OCI-LY7 (cell line): Measurements from ENCODE around the gene S100A7. TPM values are rescaled to one million over a fixed set of nuclear protein-coding genes. Genes with fewer than 3 reads are reported as not detected.

Source experiments
- BruUV-seq: library from RNA; stranded (reverse); fragments of 400-500 nt; replicated peaks from 2 replicates; lab custom pipeline; 2021; lab: Mats Ljungman, UMichigan
- CTCF ChIA-PET: fragments of 300-600 bp; sonication (Branson Sonifier 250); formaldehyde crosslinking; loops from one replicate; lab custom pipeline; 2022; ENCODE audit warnings: antibody characterized with exemption; ENCODE audit not compliant: unreplicated experiment; lab: Charles Lee
- POLR2A ChIA-PET: fragments of 300-600 bp; sonication (Branson Sonifier 250); formaldehyde crosslinking; loops from one replicate; lab custom pipeline; 2022; ENCODE audit warnings: antibody characterized with exemption; lab: Charles Lee
- DNase-seq: peaks from one replicate; pipeline ENCODE4 v3.0.0-alpha.2; 2015; ENCODE audit warnings: low spot score
- H2AFZ ChIP-seq: fragments of 200-600 bp; sonication (generic), shearing (Covaris generic); 2 replicates; pipeline ENCODE4 v1.6.1; 2014; ENCODE audit warnings: mild to moderate bottlenecking, antibody characterized with exemption, low read length, moderate library complexity
- H3K27ac ChIP-seq: fragments of 200-600 bp; sonication (generic); 2 replicates; pipeline ENCODE4 v1.5.1; 2014; ENCODE audit warnings: mixed run types, low read depth, mild to moderate bottlenecking, moderate library complexity, low read length, inconsistent platforms; ENCODE audit not compliant: poor library complexity, severe bottlenecking
- H3K36me3 ChIP-seq: fragments of 200-600 bp; sonication (generic); 2 replicates; pipeline ENCODE4 v1.6.1; 2014; ENCODE audit warnings: mild to moderate bottlenecking, antibody characterized with exemption, low read length, moderate library complexity, mixed read lengths; ENCODE audit not compliant: insufficient read depth
- H3K4me1 ChIP-seq: fragments of 200-600 bp; sonication (generic); 2 replicates; pipeline ENCODE4 v1.5.1; 2014; ENCODE audit warnings: mild to moderate bottlenecking, low read length; ENCODE audit not compliant: insufficient read depth, poor library complexity, severe bottlenecking
- H3K4me2 ChIP-seq: fragments of 200-600 bp; sonication (generic); 2 replicates; pipeline ENCODE4 v1.6.1; 2014; ENCODE audit warnings: mild to moderate bottlenecking, low read length
- H3K4me3 ChIP-seq: fragments of 200-600 bp; sonication (generic); 2 replicates; pipeline ENCODE4 v1.5.1; 2014; ENCODE audit warnings: mild to moderate bottlenecking, low read depth, low read length; ENCODE audit not compliant: poor library complexity, severe bottlenecking
- H3K79me2 ChIP-seq: fragments of 200-600 bp; sonication (generic); 2 replicates; pipeline ENCODE4 v1.6.1; 2016; ENCODE audit warnings: low read depth, mild to moderate bottlenecking, low read length, moderate library complexity, mixed read lengths; ENCODE audit not compliant: insufficient read depth
- H3K9me2 ChIP-seq: fragments of 200-600 bp; sonication (generic); 2 replicates; pipeline ENCODE4 v1.6.1; 2016; ENCODE audit warnings: mild to moderate bottlenecking, low read length, mixed read lengths; ENCODE audit not compliant: insufficient read depth
- H3K9me3 ChIP-seq: fragments of 200-600 bp; sonication (generic); 2 replicates; pipeline ENCODE4 v1.6.1; 2014; ENCODE audit warnings: mild to moderate bottlenecking, mixed run types, low read length, mixed read lengths
- H4K20me1 ChIP-seq: fragments of 200-600 bp; sonication (generic); 2 replicates; pipeline ENCODE4 v1.6.1; 2014; ENCODE audit warnings: mild to moderate bottlenecking, antibody characterized with exemption, low read length, moderate library complexity, mixed read lengths; ENCODE audit not compliant: insufficient read depth
- EZH2phosphoT487 ChIP-seq: fragments of 200-600 bp; sonication (generic); IDR thresholded peaks from 2 replicates; pipeline ENCODE4 v1.6.1; 2018; ENCODE audit warnings: low read depth, borderline replicate concordance, mild to moderate bottlenecking, mixed run types, antibody characterized with exemption, low read length, moderate library complexity, mixed read lengths
- intact Hi-C: fragments of 100-400 bp; cut with micrococcal nuclease; formaldehyde crosslinking; loops from one replicate; pipeline ENCODE4 v1.10.0; 2022; ENCODE audit not compliant: unreplicated experiment
- total RNA-seq, 2 experiments: library from RNA; depleted of rRNA in 1 of 2; stranded (reverse); fragments of >200 nt in 1 of 2; shearing (Covaris generic) in 1 of 2; gene quantifications; 2 replicates each; pipeline ENCODE4 v1.2.3, GENCODE V29; 2014 to 2022
- TF ChIP-seq, protein P1 (sequence below): fragments of 200-600 bp; sonication (generic); conservative IDR thresholded peaks from 2 replicates; pipeline ENCODE4 v1.5.1; 2014; ENCODE audit warnings: mild to moderate bottlenecking, antibody characterized with exemption, low read length, moderate library complexity, mixed read lengths

Gene S100A7
- total RNA-seq, 2 experiments from 2014 or later, result not detected

DNA sequence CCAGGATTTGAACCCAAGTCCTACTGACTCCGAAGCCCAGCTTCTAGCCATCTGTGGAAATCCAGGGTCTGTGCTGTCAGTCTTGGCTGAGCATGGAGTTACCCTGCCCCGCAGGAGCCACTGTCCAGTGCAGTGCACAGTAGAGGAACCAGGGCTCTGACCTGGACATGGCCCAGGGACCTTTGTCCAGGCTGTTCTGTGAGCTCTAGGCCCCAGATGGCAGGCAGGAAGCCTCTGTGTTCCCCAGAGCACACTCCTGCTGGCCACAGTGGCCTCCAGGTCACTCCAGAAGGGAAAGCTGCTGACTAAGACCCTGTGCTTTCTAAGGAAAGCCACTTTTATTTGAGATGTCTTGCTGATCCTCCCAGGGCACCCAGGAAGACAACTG is 30.3 kb downstream of the S100A7 start:
- ChIA-PET POLR2A (no interaction called here), CTCF (no interaction called here)
- no peak overlapping the region for H3K27ac ChIP-seq
- H3K9me3 ChIP-seq, result no peaks in the 10 kb centered on the region
- no peak overlapping the region for H3K4me2 ChIP-seq
- H3K4me1 ChIP-seq, result no peaks in the 10 kb centered on the region
- intact Hi-C loops, result no loop called here
- no peaks in the 10 kb centered on the region for H3K79me2 ChIP-seq
- no peaks in the 10 kb centered on the region for H3K36me3 ChIP-seq
- no peak overlapping the region for H2AFZ ChIP-seq
- H4K20me1 ChIP-seq, result no peaks in the 10 kb centered on the region
- BruUV-seq, result no TSS peak
- no peak for TF ChIP-seq EZH2phosphoT487
- DNase-seq, result no peak
- H3K4me3 ChIP-seq, result no peak overlapping the region
- no peaks in the 10 kb centered on the region for H3K9me2 ChIP-seq

DNA sequence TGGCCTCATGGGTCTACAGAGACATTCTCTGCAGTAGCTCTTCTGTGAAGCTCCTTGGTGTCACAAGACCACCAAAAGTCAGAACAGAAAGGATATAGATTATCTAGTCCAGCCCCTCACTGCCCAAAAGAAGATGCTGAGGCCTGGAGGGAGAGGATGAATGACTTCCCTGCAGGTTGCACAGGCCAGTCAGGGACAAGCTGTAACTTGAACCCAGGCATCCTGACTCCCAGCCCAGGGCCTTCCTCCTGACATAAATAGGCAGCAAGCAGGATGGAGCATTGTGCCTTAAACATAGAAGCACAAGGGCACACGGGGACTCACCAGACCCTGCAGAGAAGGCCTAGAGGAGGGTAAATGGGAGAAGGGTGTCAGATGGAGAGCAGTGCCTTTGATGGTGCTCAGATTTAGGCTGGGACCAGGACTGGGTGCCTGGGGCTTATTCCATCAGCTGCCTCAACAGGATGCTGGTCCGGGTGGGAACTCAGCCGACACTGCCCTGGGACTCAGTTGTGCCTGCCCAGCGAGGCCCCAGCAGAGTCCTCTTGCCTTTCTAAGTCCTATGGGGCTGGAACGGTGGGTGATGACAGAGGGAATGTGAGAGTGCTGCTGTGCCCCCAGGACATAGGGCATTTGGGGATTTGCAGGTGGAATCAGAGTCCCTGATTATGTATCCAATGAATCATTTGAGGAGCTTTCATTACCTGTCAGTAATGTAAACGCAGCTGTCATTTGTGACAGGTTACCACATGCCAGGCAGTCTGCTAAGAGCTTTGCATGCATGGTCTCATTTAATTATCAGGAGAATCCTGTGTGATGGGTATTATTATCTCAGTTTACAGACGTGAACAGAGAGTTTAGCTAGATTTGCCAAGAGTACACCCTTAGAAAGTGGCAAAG is 30.9 kb downstream of the S100A7 start:
- no peak for DNase-seq
- ChIA-PET CTCF (no interaction called here), POLR2A (no interaction called here)
- no peaks in the 10 kb centered on the region for H3K9me2 ChIP-seq
- no peak overlapping the region for H3K4me3 ChIP-seq
- intact Hi-C loops, result no loop called here
- H3K36me3 ChIP-seq, result no peaks in the 10 kb centered on the region
- no peak overlapping the region for H3K4me2 ChIP-seq
- H3K27ac ChIP-seq, result no peak overlapping the region
- no peaks in the 10 kb centered on the region for H3K4me1 ChIP-seq
- no peaks in the 10 kb centered on the region for H4K20me1 ChIP-seq
- H2AFZ ChIP-seq, result no peak overlapping the region
- H3K79me2 ChIP-seq, result no peaks in the 10 kb centered on the region
- H3K9me3 ChIP-seq, result no peaks in the 10 kb centered on the region
- no peak for TF ChIP-seq EZH2phosphoT487
- TF ChIP-seq, protein P1, sequence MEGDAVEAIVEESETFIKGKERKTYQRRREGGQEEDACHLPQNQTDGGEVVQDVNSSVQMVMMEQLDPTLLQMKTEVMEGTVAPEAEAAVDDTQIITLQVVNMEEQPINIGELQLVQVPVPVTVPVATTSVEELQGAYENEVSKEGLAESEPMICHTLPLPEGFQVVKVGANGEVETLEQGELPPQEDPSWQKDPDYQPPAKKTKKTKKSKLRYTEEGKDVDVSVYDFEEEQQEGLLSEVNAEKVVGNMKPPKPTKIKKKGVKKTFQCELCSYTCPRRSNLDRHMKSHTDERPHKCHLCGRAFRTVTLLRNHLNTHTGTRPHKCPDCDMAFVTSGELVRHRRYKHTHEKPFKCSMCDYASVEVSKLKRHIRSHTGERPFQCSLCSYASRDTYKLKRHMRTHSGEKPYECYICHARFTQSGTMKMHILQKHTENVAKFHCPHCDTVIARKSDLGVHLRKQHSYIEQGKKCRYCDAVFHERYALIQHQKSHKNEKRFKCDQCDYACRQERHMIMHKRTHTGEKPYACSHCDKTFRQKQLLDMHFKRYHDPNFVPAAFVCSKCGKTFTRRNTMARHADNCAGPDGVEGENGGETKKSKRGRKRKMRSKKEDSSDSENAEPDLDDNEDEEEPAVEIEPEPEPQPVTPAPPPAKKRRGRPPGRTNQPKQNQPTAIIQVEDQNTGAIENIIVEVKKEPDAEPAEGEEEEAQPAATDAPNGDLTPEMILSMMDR, result no peak
- BruUV-seq, result no TSS peak

DNA sequence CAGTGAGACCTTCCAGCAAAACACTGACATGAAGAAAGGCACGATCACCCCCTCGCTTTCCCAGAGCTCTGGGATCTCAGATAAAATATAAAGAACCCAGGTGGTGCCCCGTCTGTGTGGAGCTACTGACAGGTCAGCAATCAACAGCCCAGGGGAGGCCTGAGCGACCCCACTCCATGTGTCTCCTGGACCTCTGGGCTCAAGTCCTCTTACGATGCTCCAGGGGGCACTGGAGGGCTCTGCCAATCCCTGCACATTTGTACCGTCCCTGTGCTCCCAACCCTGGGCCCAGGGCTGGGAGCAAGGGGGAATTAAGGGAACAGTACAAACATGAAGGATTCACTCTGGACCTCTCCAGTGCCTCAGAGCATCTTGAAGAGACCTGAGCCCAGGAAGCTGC is 31.7 kb downstream of the S100A7 start:
- H3K79me2 ChIP-seq, result no peaks in the 10 kb centered on the region
- no TSS peak for BruUV-seq
- no peak overlapping the region for H3K4me2 ChIP-seq
- DNase-seq, result no peak
- H3K9me2 ChIP-seq, result no peaks in the 10 kb centered on the region
- POLR2A ChIA-PET, result no interaction called here
- CTCF ChIA-PET, result no interaction called here
- no peak overlapping the region for H3K4me3 ChIP-seq
- intact Hi-C loops, result no loop called here
- no peaks in the 10 kb centered on the region for H3K4me1 ChIP-seq
- H2AFZ ChIP-seq, result no peak overlapping the region
- no peaks in the 10 kb centered on the region for H3K36me3 ChIP-seq
- H3K27ac ChIP-seq, result no peak overlapping the region
- no peaks in the 10 kb centered on the region for H3K9me3 ChIP-seq
- no peaks in the 10 kb centered on the region for H4K20me1 ChIP-seq
- TF ChIP-seq, protein P1, result no peak
- no peak for TF ChIP-seq EZH2phosphoT487
